Measurements from ENCODE around the gene PCSK4.

Gene PCSK4

GRCh38 chr19:1467490-1468273 is 22.5 kb downstream of the PCSK4 start:
- H3K9me2 ChIP-seq (replicated peaks; ENCODE audit: insufficient read depth, low read length) = no peaks in the 10 kb centered on the region
- no peaks in the 10 kb centered on the region for H3K79me2 ChIP-seq (ENCODE audit: insufficient read depth, low read length)
- no peak overlapping the region for H3K4me2 ChIP-seq (ENCODE audit: low read depth, low read length, poor library complexity, severe bottlenecking)
- no peaks in the 10 kb centered on the region for H3K36me3 ChIP-seq (ENCODE audit: low read length)
- TF ChIP-seq CTCF (IDR thresholded peaks at IDR 0.05; ENCODE audit: insufficient read depth, low read length, poor library complexity, severe bottlenecking) (no peak), EZH2phosphoT487 (conservative IDR thresholded peaks at IDR 0.05; ENCODE audit: low read length) (no peak)
- H3K4me3 ChIP-seq (ENCODE audit: insufficient read depth, low read length, poor library complexity, severe bottlenecking) = no peak overlapping the region
- H3K9ac ChIP-seq (ENCODE audit: low read length) = no peak overlapping the region
- no peaks in the 10 kb centered on the region for H3F3A ChIP-seq (ENCODE audit: insufficient read depth)
- no peak overlapping the region for H2AFZ ChIP-seq (ENCODE audit: low read depth, low read length, severe bottlenecking)
- H3K9me3 ChIP-seq (ENCODE audit: insufficient read depth, low read length) = no peaks in the 10 kb centered on the region
- no peaks in the 10 kb centered on the region for H3K27me3 ChIP-seq (ENCODE audit: low read length)
- H4K20me1 ChIP-seq (ENCODE audit: low read depth, low read length) = peaks cover 3% of the 10 kb centered on the region; the same call in 1 of the 2 replicates
- H3K27ac ChIP-seq (ENCODE audit: low read depth, low read length) = no peak overlapping the region

GRCh38 chr19:1467215-1467489 is 23.0 kb downstream of the PCSK4 start:
- Histone ChIP-seq H2AFZ (ENCODE audit: low read depth, low read length, severe bottlenecking) (no peak overlapping the region), H3K27me3 (ENCODE audit: low read length) (no peaks in the 10 kb centered on the region), H3F3A (ENCODE audit: insufficient read depth) (no peaks in the 10 kb centered on the region), H3K9ac (ENCODE audit: low read length) (no peak overlapping the region), H3K4me2 (ENCODE audit: low read depth, low read length, poor library complexity, severe bottlenecking) (no peak overlapping the region), H4K20me1 (ENCODE audit: low read depth, low read length) (no peaks in the 10 kb centered on the region; the same call in 1 of the 2 replicates), H3K79me2 (ENCODE audit: insufficient read depth, low read length) (no peaks in the 10 kb centered on the region), H3K36me3 (ENCODE audit: low read length) (no peaks in the 10 kb centered on the region), H3K9me2 (replicated peaks; ENCODE audit: insufficient read depth, low read length) (no peaks in the 10 kb centered on the region), H3K4me3 (ENCODE audit: insufficient read depth, low read length, poor library complexity, severe bottlenecking) (no peak overlapping the region), H3K9me3 (ENCODE audit: insufficient read depth, low read length) (no peaks in the 10 kb centered on the region), H3K27ac (ENCODE audit: low read depth, low read length) (no peak overlapping the region)
- TF ChIP-seq EZH2phosphoT487 (conservative IDR thresholded peaks at IDR 0.05; ENCODE audit: low read length) (no peak), CTCF (IDR thresholded peaks at IDR 0.05; ENCODE audit: insufficient read depth, low read length, poor library complexity, severe bottlenecking) (no peak)

GRCh38 chr19:1466461-1467214 is 23.5 kb downstream of the PCSK4 start:
- Histone ChIP-seq H2AFZ (ENCODE audit: low read depth, low read length, severe bottlenecking) (no peak overlapping the region), H3K9me2 (replicated peaks; ENCODE audit: insufficient read depth, low read length) (no peaks in the 10 kb centered on the region), H3K36me3 (ENCODE audit: low read length) (no peaks in the 10 kb centered on the region), H3K27me3 (ENCODE audit: low read length) (no peaks in the 10 kb centered on the region), H3K9ac (ENCODE audit: low read length) (no peak overlapping the region), H3K79me2 (ENCODE audit: insufficient read depth, low read length) (no peaks in the 10 kb centered on the region), H3K9me3 (ENCODE audit: insufficient read depth, low read length) (no peaks in the 10 kb centered on the region), H4K20me1 (ENCODE audit: low read depth, low read length) (no peaks in the 10 kb centered on the region; the same call in 1 of the 2 replicates), H3F3A (ENCODE audit: insufficient read depth) (no peaks in the 10 kb centered on the region), H3K4me3 (ENCODE audit: insufficient read depth, low read length, poor library complexity, severe bottlenecking) (no peak overlapping the region), H3K27ac (ENCODE audit: low read depth, low read length) (no peak overlapping the region), H3K4me2 (ENCODE audit: low read depth, low read length, poor library complexity, severe bottlenecking) (no peak overlapping the region)
- TF ChIP-seq EZH2phosphoT487 (conservative IDR thresholded peaks at IDR 0.05; ENCODE audit: low read length) (no peak), CTCF (IDR thresholded peaks at IDR 0.05; ENCODE audit: insufficient read depth, low read length, poor library complexity, severe bottlenecking) (no peak)

All from SU-DHL-6 (cell line).